SW480 (cell line): Measurements from ENCODE around the gene SPATA13.
"Not testable (repeated sequence)": the region's sequence is repeated elsewhere in the genome, so short reads cannot be mapped to it uniquely, and the experiment has no call there.

Source experiments
- DNase-seq: peaks from one replicate; pipeline ENCODE4 v3.0.0-alpha.2; 2016; ENCODE audit warnings: low spot score

The SPATA13 gene

GRCh38 chr13:24196593-24197197, 36.2 kb downstream of the SPATA13 start:
- DNase-seq: no peak

GRCh38 chr13:24199016-24199415, 38.5 kb downstream of the SPATA13 start:
- no peak for DNase-seq

- DNase-seq: no peak
Measured at GRCh38 chr13:24202215-24202614, 41.7 kb downstream of the SPATA13 start.

GRCh38 chr13:24203273-24203672, 42.8 kb downstream of the SPATA13 start:
- DNase-seq: no peak

GRCh38 chr13:24203811-24204210, 43.3 kb downstream of the SPATA13 start:
- no peak for DNase-seq

GRCh38 chr13:24205076-24205475, 44.6 kb downstream of the SPATA13 start:
- DNase-seq: not testable (repeated sequence)

GRCh38 chr13:24207841-24208667, 47.5 kb downstream of the SPATA13 start:
- DNase-seq: peak; percentile 48

GRCh38 chr13:24209138-24209537, 48.6 kb downstream of the SPATA13 start:
- DNase-seq: no peak

GRCh38 chr13:24212254-24212653, 51.7 kb downstream of the SPATA13 start:
- no peak for DNase-seq

- DNase-seq: no peak
Measured at GRCh38 chr13:24212674-24213073, 52.2 kb downstream of the SPATA13 start.

- DNase-seq: no peak
Measured at GRCh38 chr13:24213932-24214331, 53.4 kb downstream of the SPATA13 start.

GRCh38 chr13:24214528-24214927, 54.0 kb downstream of the SPATA13 start:
- DNase-seq: no peak

GRCh38 chr13:24215126-24215525, 54.6 kb downstream of the SPATA13 start:
- DNase-seq: no peak

- DNase-seq: no peak
Measured at GRCh38 chr13:24215732-24216131, 55.2 kb downstream of the SPATA13 start.

GRCh38 chr13:24216176-24216575, 55.7 kb downstream of the SPATA13 start:
- DNase-seq: no peak

GRCh38 chr13:24216779-24217178, 56.3 kb downstream of the SPATA13 start:
- not testable (repeated sequence) for DNase-seq

- DNase-seq: peak; percentile 67
Measured at GRCh38 chr13:24217601-24218281, 57.2 kb downstream of the SPATA13 start.

- no peak for DNase-seq
Measured at GRCh38 chr13:24218338-24218737, 57.8 kb downstream of the SPATA13 start.

GRCh38 chr13:24218977-24219376, 58.5 kb downstream of the SPATA13 start:
- no peak for DNase-seq

- peak; percentile 86 for DNase-seq
Measured at GRCh38 chr13:24220086-24220703, 59.7 kb downstream of the SPATA13 start.

- no peak for DNase-seq
Measured at GRCh38 chr13:24221007-24221406, 60.5 kb downstream of the SPATA13 start.

- no peak for DNase-seq
Measured at GRCh38 chr13:24222756-24223155, 62.2 kb downstream of the SPATA13 start.
